Body of pancreas (tissue), 4 donors: ENCODE data around the gene CWH43. TPM values are rescaled to one million over a fixed set of nuclear protein-coding genes. Genes with fewer than 3 reads are reported as not detected.
A peak's percentile ranks its signal among the peaks of the same experiment; 100 is the strongest.
"Not testable (repeated sequence)": the region's sequence is repeated elsewhere in the genome, so short reads cannot be mapped to it uniquely, and the experiment has no call there.

Source experiments
- ATAC-seq: fragments of 150-250 bp; one replicate; pipeline ENCODE4 v1.9.1; 2016
- DNase-seq, 4 donors: peaks; one replicate each; pipeline ENCODE4 v3.0.0-alpha.2; 2019
- H3K27ac ChIP-seq, 4 donors: fragments of 200-600 bp; sonication (generic); 1 replicate in 3 of 4; 2 replicates in 1 of 4; pipeline versions ENCODE4 v1.5.1 to v1.6.1; 2016 to 2019; ENCODE audit warnings: mild to moderate bottlenecking in 1 of 4, mixed read lengths in 1 of 4, moderate library complexity in 1 of 4
- H3K27me3 ChIP-seq, 2 donors: fragments of 200-600 bp; sonication (generic); one replicate each; pipeline ENCODE4 v1.6.0; 2016; ENCODE audit warnings: mild to moderate bottlenecking in 1 of 2
- H3K36me3 ChIP-seq, 2 donors: fragments of 200-600 bp; sonication (generic); replicated peaks in 1 of 2; 2 replicates each; pipeline ENCODE4 v1.5.1; 2016; ENCODE audit warnings: low read depth in 2 of 2; ENCODE audit not compliant: insufficient read depth in 1 of 2
- H3K4me1 ChIP-seq: fragments of 200-600 bp; sonication (generic); one replicate; pipeline ENCODE4 v1.6.0; 2016
- H3K4me3 ChIP-seq, 2 donors: fragments of 200-600 bp; sonication (generic); 1 replicate in 1 of 2; 2 replicates in 1 of 2; pipeline ENCODE4 v1.5.1; 2016 to 2019
- H3K9me3 ChIP-seq, 3 donors: fragments of 200-600 bp; sonication (generic); 1 replicate in 2 of 3; 2 replicates in 1 of 3; pipeline ENCODE4 v1.5.1; 2016
- WGBS, 2 donors: methylation state at CpG; one replicate each; pipeline ENCODE4 v1.1.5; 2017; 5-methylcytosine and 5-hydroxymethylcytosine counted together
- intact Hi-C: fragments of 100-400 bp; cut with DNase I; formaldehyde crosslinking; loops from one replicate; pipeline ENCODE4 v1.15.1; 2023
- small RNA-seq: library from RNA; depleted of rRNA; stranded (forward); fragments of <200 nt; gene quantifications from one replicate; pipeline ENCODE3, GENCODE V24; 2016
- total RNA-seq, 2 donors: library from RNA; depleted of rRNA; stranded (reverse); fragments of >200 nt; gene quantifications; one replicate each; pipeline ENCODE4 v1.1.0, GENCODE V29; 2016

CWH43 gene
- total RNA-seq, 2 donors from 2014 or later, result not detected

DNA sequence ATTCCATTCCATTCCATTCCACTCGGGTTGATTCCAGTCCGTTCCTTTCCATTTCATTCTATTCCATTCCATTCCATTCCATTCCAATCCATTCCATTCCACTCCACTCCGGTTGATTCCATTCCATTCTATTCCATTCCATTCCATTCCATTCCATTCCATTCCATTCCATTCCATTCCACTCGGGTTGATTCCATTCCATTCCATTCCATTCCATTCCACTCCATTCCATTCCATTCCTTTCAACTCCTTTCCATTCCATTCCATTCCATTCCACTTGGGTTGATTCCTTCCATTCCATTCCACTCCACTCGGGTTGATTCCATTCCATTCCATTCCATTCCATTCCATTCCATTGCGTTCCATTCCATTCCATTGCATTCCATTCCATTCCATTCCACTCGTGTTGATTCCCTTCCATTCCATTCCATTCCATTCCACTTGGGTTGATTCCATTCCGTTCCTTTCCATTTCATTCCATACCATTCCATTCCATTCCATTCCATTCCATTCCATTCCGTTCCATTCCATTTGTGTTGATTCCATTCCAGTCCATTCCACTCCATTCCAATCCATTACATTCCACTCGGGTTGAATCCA lies 123.6 kb downstream of the CWH43 start:
- H3K27ac ChIP-seq, H3K4me3 ChIP-seq, intact Hi-C loops, H3K4me1 ChIP-seq, H3K36me3 ChIP-seq, H3K27me3 ChIP-seq, DNase-seq: not testable (repeated sequence)
- peaks cover 0 to 28% (median 1%) of the 10 kb centered on the region in 3 donors for H3K9me3 ChIP-seq
- ATAC-seq, result peak; percentile 40
- 26 to 36% methylated on average over 10 of the region's 10 CpGs for WGBS, 2 donors

GRCh38 chr4:49110579-49110978 lies 124.5 kb downstream of the CWH43 start:
- H3K27ac ChIP-seq, intact Hi-C loops, H3K4me3 ChIP-seq, H3K4me1 ChIP-seq, H3K36me3 ChIP-seq, DNase-seq, H3K27me3 ChIP-seq: not testable (repeated sequence)
- whole genome bisulfite sequencing, 2 donors, result 39 to 54% methylated on average over 5 of the region's 5 CpGs
- peak; percentile 57 for ATAC-seq
- peaks cover 0 to 26% (median 0%) of the 10 kb centered on the region in 3 donors for H3K9me3 ChIP-seq

Small RNA genes lying within 50 kb of the gene (small RNA-seq; reads per million reads assigned to genes)
- not detected for gene AC020593.1

Other genes starting within 250 kb of the CWH43 start
- 10 to 100 TPM; 29.7 to 47.0 TPM for gene FRYL, start 206.0 kb upstream of the CWH43 start, total RNA-seq
- gene OCIAD1, start 155.2 kb upstream of the CWH43 start, total RNA-seq, result 10 to 100 TPM; 57.4 to 85.4 TPM
- 1 to 10 TPM; 3.0 to 7.3 TPM for gene OCIAD2, start 79.5 kb upstream of the CWH43 start, total RNA-seq